GM12878 (cell line): ENCODE measurements around the gene GRIA4. TPM values are rescaled to one million over a fixed set of nuclear protein-coding genes. Genes with fewer than 3 reads are reported as not detected.

ENCODE experiments used
- ATAC-seq: fragments of 200-7000 bp; cut with Tn5 transposase; 3 replicates; pipeline ENCODE4 v1.9.1; 2020; ENCODE audit warnings: mild to moderate bottlenecking, moderate library complexity
- BruUV-seq: library from RNA; stranded (reverse); fragments of 400-500 nt; replicated peaks from 2 replicates; lab custom pipeline; 2021; lab: Mats Ljungman, UMichigan
- CTCF ChIA-PET: fragments of 300-600 bp; sonication (Branson Sonifier 250); formaldehyde crosslinking; extraction: SDS; loops from one replicate; lab custom pipeline; 2021; ENCODE audit warnings: inconsistent platforms; lab: Yijun Ruan, JAX
- POLR2A ChIA-PET: fragments of 350-600 bp; formaldehyde crosslinking; extraction: SDS; loops from one replicate; lab custom pipeline; 2021; ENCODE audit warnings: inconsistent platforms; lab: Charles Lee
- RAD21 ChIA-PET: fragments of 300-600 bp; sonication (Branson Sonifier 250); formaldehyde crosslinking; loops from one replicate; lab custom pipeline; 2023; ENCODE audit warnings: antibody characterized with exemption; ENCODE audit not compliant: unreplicated experiment; lab: Charles Lee
- SMC1A ChIA-PET: fragments of 300-600 bp; sonication (Branson Sonifier 250); formaldehyde crosslinking; loops from one replicate; lab custom pipeline; 2023; ENCODE audit not compliant: unreplicated experiment, uncharacterized antibody; lab: Charles Lee
- DNase-seq: peaks from one replicate; pipeline ENCODE4 v3.0.0-alpha.2; 2011; ENCODE audit warnings: low read depth, low spot score
- FAIRE-seq: peaks from 3 replicates; lab custom pipeline; 2011; peaks lifted over from hg19 to GRCh38; lab: Jason Lieb, UNC
- H2AFZ ChIP-seq: 2 replicates; pipeline ENCODE4 v1.6.0; 2011; ENCODE audit warnings: low read depth, low read length, control low read depth; ENCODE audit not compliant: control insufficient read depth
- H3K27ac ChIP-seq: 2 replicates; pipeline ENCODE4 v1.5.1; 2011; ENCODE audit warnings: control low read depth; ENCODE audit not compliant: control insufficient read depth, insufficient read depth
- H3K27me3 ChIP-seq, 2 experiments: replicated peaks in 1 of 2; 2 replicates each; pipeline versions ENCODE4 v1.6.0 to v1.6.1; 2011; ENCODE audit warnings: low read length in 1 of 2; ENCODE audit not compliant: control insufficient read depth in 2 of 2, insufficient read depth in 2 of 2
- H3K36me3 ChIP-seq, 2 experiments: 2 replicates each; pipeline ENCODE4 v1.5.1; 2011; ENCODE audit warnings: low read length in 1 of 2; ENCODE audit not compliant: control insufficient read depth in 2 of 2, insufficient read depth in 2 of 2
- H3K4me1 ChIP-seq: 2 replicates; pipeline ENCODE4 v1.6.1; 2011; ENCODE audit warnings: mild to moderate bottlenecking, low read length, moderate library complexity, mixed read lengths; ENCODE audit not compliant: control insufficient read depth, insufficient read depth
- H3K4me2 ChIP-seq: 2 replicates; pipeline ENCODE4 v1.6.0; 2011; ENCODE audit warnings: control low read depth; ENCODE audit not compliant: control insufficient read depth, insufficient read depth
- H3K4me3 ChIP-seq: fragments of 200-600 bp; sonication (generic); 2 replicates; pipeline ENCODE4 v1.5.1; 2016
- H3K79me2 ChIP-seq: 2 replicates; pipeline ENCODE4 v1.6.0; 2011; ENCODE audit warnings: low read length; ENCODE audit not compliant: control insufficient read depth, insufficient read depth
- H3K9ac ChIP-seq: 2 replicates; pipeline ENCODE4 v1.8.0; 2011; ENCODE audit warnings: low read length, control low read depth, mixed read lengths; ENCODE audit not compliant: control insufficient read depth, insufficient read depth
- H3K9me3 ChIP-seq: replicated peaks from 3 replicates; pipeline ENCODE4 v1.5.1; 2011; ENCODE audit warnings: mild to moderate bottlenecking, low read length; ENCODE audit not compliant: control insufficient read depth, insufficient read depth
- H4K20me1 ChIP-seq: 2 replicates; pipeline ENCODE4 v1.6.0; 2011; ENCODE audit not compliant: control insufficient read depth, insufficient read depth
- CUX1 ChIP-seq: IDR thresholded peaks from 2 replicates; pipeline ENCODE4 v1.6.1; 2012; ENCODE audit warnings: improper control_type of control experiment, low read depth, low read length; ENCODE audit not compliant: insufficient replicate concordance
- HSF1 ChIP-seq: fragments of 150-350 bp; IDR thresholded peaks from 2 replicates; pipeline ENCODE4 v1.6.1; 2014; ENCODE audit warnings: mild to moderate bottlenecking, low read depth, low read length
- NBN ChIP-seq: fragments of 450-650 bp; IDR thresholded peaks from 2 replicates; pipeline ENCODE4 v1.6.1; 2016
- NRF1 ChIP-seq: conservative IDR thresholded peaks from 2 replicates; pipeline ENCODE4 v1.6.1; 2011; ENCODE audit warnings: mild to moderate bottlenecking, low read depth, low read length, improper control_type of control experiment
- RAD51 ChIP-seq: fragments of 450-650 bp; IDR thresholded peaks from 2 replicates; pipeline ENCODE4 v1.6.1; 2016; ENCODE audit warnings: moderate library complexity, mild to moderate bottlenecking, inconsistent platforms
- RBBP5 ChIP-seq: fragments of 200-600 bp; sonication (generic); conservative IDR thresholded peaks from 2 replicates; pipeline ENCODE4 v1.6.1; 2016
- RUNX3 ChIP-seq: IDR thresholded peaks from 2 replicates; pipeline ENCODE4 v1.6.1; 2012; ENCODE audit warnings: low read length, inconsistent platforms
- SKIL ChIP-seq: fragments of 450-650 bp; IDR thresholded peaks from 2 replicates; pipeline ENCODE4 v1.6.1; 2017; ENCODE audit warnings: mild to moderate bottlenecking, low read depth, inconsistent platforms; ENCODE audit not compliant: poor library complexity, severe bottlenecking
- SP1 ChIP-seq: IDR thresholded peaks from one replicate; pipeline ENCODE4 v1.6.1; 2011; ENCODE audit warnings: low read depth, low read length
- ZNF274 ChIP-seq: IDR thresholded peaks from one replicate; pipeline ENCODE4 v1.8.0; 2011; ENCODE audit not compliant: insufficient read length, insufficient read depth
- WGBS: methylation state at CpG from one replicate; pipeline ENCODE4 v1.1.6; 2016; ENCODE audit warnings: low lambda C conversion rate; ENCODE audit not compliant: insufficient replicate concordance, insufficient coverage; ENCODE audit errors: missing lambda C conversion rate; 5-methylcytosine and 5-hydroxymethylcytosine counted together
- in situ Hi-C: fragments of 300-500 bp; cut with MboI; formaldehyde crosslinking; loops from 9 replicates; pipeline ENCODE4 v1.14.3; 2018; ENCODE audit warnings: mixed read lengths
- intact Hi-C: fragments of 100-400 bp; cut with micrococcal nuclease; formaldehyde crosslinking; loops from one replicate; pipeline ENCODE4 v1.14.2; 2022; ENCODE audit not compliant: unreplicated experiment
- polyA plus RNA-seq, 11 experiments: library from polyadenylated mRNA; depleted of rRNA in 4 of 11; unstranded in 6 of 11; stranded (reverse) in 5 of 11; fragments of >200 nt; fragmentation: Nextera tagmentation in 4 of 11; fragmentation: Illumina TruSeq in 1 of 11; extraction: Ambion mirVana in 4 of 11; extraction: Trizol in 1 of 11; gene quantifications; 1 replicate in 1 of 11; 2 replicates in 10 of 11; pipeline versions ENCODE4 v1.2.1 to v1.2.3, GENCODE V29; 2011 to 2016; ENCODE audit warnings: inconsistent platforms in 2 of 11, missing spikeins in 2 of 11, low read depth in 1 of 11
- total RNA-seq, 4 experiments: library from RNA; depleted of rRNA in 3 of 4; stranded (reverse); fragments of >200 nt in 3 of 4; fragmentation: Illumina TruSeq in 1 of 4; extraction: Trizol in 1 of 4; gene quantifications; 2 replicates each; pipeline versions ENCODE4 v1.2.1 to v1.2.3, GENCODE V29; 2013 to 2021

The GRIA4 gene
- total and polyA plus RNA-seq, 10 of the 15 experiments (the other 5 are each of a cell fraction or from before 2014, with no cell fraction given), result 0.04 TPM; not detected in 9

- TF ChIP-seq HSF1, result no peak
- no peak for TF ChIP-seq CUX1
These were observed 30.8 kb upstream of the GRIA4 start (continued) for GRCh38 chr11:105579111-105579510.

- H3K9me3 ChIP-seq, result no peaks in the 10 kb centered on the region
- in situ Hi-C loops, result no loop called here
- no peak overlapping the region for H3K27ac ChIP-seq
- ChIA-PET SMC1A (interaction anchor here (1.3 kb wide), 1 partner anchor 66 kb away, joined by 3 read pairs; no protein-coding TSS in a partner anchor), POLR2A (no interaction called here), RAD21 (no interaction called here), CTCF (no interaction called here)
- WGBS, result 11% methylated on average over 4 of the region's 4 CpGs
- intact Hi-C loops, result no loop called here
- no peaks in the 10 kb centered on the region for H3K27me3 ChIP-seq
- no peak overlapping the region for H3K4me2 ChIP-seq
- H3K9ac ChIP-seq, result no peak overlapping the region
- H3K4me3 ChIP-seq, result no peak overlapping the region
- no peak overlapping the region for H2AFZ ChIP-seq
- H3K79me2 ChIP-seq, result no peaks in the 10 kb centered on the region
- no peaks in the 10 kb centered on the region for H3K4me1 ChIP-seq
- FAIRE-seq, result no peak
- DNase-seq, result no peak
- no peaks in the 10 kb centered on the region for H3K36me3 ChIP-seq
- no TSS peak for BruUV-seq
- no peak for ATAC-seq
- H4K20me1 ChIP-seq, result no peaks in the 10 kb centered on the region
- TF ChIP-seq RAD51 (no peak), NRF1 (no peak), RBBP5 (no peak), SP1 (no peak), ZNF274 (no peak), RUNX3 (no peak), NBN (no peak), SKIL (no peak)
These were observed 27.4 kb upstream of the GRIA4 start for GRCh38 chr11:105582497-105582896.
